NCI-H146 (cell line): ENCODE data around the gene TBL1Y.

Source experiments
- DNase-seq: peaks from one replicate; lab custom pipeline; 2025; lab: John Stamatoyannopoulos, UW

TBL1Y gene

DNA sequence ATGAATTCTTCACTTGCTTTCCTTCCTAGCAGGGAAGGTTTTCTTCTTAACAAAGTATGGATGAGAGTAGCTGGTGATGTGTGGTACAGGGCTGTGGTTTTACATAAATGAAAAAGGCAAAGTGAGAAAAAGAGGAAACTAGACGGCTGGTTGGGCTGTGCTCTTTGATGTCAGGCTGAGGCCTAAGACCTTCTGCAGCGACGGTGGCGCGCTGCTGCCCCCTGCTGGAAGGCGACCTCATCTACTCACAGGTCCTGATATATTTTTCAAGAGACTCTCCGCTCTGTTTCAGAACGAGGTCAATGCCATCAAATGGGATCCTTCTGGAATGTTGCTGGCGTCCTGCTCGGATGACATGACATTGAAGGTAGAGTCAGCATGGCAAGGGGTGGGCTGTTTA, 175.1 kb downstream of the TBL1Y start:
- DNase-seq, result no peak

DNA sequence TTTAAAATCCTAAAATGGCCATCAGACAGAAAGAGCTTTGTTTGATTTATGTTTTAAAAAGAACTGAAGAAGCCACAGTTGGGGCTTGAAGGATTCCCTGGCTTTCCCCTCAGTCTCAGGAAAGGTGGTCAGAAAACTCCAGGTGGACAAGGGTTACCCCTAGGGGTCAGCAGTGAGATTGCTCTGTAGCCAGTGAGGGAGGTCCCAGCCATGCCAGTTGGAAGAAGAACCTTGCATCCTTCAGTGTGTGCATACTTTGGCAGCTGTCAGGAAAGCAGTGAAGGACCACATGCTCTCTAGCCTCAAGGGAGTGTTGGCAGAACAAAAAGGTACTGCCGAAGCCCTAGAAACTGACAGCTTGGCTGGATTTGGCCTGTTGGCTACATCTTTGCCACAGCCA, 182.3 kb downstream of the TBL1Y start:
- DNase-seq, result no peak

DNA sequence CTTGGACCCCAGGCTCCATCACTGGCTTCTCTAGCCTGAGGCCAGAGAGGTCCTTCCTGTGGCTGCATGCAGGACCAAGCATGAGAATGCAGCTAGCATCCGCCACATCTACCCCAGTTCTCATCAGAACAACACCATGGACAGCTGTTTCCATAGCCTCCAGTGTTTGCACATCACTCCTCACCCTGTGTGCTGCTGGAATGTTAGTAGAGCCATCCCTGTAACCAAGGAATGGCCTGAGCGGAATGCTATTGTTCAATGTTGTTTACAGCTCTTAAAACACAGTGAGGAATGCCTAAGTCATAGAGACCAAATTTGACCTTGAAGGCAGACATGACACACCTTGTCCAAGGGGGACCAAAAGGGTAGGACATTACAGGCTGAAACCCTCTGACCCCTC, 183.9 kb downstream of the TBL1Y start:
- no peak for DNase-seq

DNA sequence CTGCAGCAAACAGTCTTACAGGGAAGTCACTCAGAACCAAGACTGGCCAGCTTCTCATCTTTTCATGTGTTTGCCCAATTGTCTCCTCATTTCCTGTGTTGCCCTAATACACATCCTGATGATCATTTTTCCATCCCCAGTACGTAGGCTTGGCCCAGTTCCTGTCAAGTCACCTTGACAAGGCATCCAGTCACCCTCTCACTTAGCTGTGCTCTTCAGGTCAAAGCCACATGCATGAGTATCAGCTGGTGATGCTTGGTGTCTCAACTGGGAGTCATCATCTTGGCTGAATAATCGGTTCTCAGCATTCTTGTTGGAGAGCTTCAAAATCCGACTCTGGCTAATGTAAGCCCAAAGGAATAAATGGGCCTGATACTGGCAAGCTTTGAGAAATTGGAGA, 186.5 kb downstream of the TBL1Y start:
- no peak for DNase-seq

DNA sequence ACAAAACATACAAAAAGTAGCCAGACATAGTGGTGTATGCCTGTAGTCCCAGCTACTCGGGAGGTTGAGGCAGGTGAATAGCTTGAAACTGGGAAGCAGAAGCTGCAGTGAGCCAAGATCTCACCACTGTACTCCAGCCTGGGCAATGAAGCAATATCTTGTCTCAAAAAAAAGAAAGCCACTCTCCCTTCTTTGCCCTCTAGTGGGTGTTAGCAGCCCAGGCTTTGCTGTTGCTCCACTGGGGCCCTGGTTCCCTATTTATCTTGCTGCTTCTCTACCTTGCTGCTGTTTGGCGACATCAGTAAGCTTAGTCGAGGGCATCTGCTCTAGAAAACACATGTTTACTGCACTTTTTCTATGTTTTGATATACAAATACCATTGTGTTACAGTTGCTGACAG, 189.2 kb downstream of the TBL1Y start:
- DNase-seq, result no peak

DNA sequence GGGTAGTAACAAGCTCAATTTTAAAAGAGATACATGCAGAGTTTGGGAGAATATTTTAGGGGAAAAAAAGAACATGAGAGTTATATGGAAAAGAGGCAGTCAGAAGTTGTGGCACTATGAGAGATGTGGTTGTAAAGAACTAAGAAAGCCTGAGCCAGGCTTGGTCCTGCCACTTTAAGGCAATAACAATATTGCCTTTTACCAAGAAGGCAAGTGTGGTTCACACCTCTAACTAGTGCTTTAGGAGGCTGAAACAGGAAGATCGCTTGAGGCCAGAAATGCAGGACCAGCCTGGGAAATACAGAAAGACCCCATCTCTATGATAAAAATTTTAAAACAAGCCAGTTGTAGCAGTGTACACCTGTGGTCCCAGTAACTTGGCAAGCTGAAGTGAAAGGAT, 192.2 kb downstream of the TBL1Y start:
- no peak for DNase-seq

DNA sequence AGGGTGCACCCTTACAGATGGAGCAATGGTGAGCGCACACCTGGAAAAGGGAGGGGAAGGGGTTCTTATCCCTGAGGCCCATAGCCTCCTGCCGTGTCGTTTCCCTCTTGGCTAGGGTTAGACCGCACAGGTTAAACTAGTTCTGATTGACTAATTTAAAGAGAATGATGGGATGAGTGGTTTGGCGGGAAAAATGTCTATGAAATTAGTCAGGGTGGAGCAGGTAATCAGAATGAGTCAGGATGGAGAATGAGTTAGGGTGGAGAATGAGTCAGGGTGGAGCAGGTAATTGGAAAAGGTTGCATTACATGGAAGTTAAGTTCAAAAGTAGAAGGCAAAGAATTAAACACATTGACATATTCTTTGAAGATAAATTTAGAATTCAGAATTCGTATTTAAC, 196.7 kb downstream of the TBL1Y start:
- DNase-seq, result no peak

DNA sequence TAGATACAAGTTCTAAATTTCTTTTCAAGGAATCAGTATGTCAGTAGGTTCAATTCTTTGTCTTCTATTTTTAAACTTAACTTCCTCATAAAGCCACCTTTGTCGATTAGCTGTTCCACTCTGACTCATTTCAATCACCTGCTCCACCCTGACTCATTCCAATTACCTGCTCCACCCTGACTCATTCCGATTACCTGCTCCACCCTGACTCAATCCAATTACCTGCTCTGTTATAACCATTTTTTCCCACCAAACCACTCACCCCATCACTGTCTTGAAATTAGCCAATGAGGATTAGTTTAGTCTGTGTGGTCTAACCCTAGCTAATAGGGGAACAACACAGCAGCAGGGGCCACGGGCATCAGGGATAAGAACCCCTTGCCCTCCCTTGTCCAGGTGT, 199.6 kb downstream of the TBL1Y start:
- DNase-seq, result no peak

DNA sequence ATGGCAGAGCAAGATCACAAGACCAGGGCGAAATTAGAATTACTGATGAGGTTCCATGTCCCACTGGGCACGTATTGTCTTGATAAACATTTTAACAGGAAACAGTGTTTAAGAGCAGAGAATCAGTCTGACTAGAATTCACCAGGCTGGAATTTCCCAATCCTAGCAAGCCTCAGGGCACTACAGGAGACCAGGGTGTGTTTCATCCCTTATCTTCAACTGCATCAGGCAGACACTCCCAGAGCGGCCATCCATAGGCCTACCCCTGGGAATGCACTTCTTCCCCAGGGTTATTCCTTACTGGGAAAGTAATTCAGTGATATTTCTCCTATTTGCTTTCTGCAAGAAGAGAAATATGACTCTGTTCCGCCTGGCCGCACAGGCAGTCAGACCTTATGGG, 205.4 kb downstream of the TBL1Y start:
- no peak for DNase-seq

DNA sequence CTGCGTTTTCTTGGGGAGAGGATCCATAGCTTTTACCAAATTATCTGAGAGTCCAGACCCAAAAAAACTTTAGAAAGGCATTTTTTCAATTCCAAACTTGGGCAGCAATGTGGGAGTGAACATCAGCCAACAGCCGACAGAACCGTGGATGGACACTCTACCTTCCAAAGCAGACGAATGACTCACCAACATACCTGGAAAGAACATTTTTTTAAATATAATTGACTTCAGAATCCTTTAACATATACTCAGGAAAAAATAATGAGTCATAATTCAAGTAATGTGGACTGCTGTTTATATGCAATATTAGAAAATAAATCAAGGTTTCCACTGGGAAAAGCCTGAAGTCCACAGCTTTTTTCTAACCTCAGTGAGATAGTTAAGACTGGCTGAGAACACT, 211.7 kb downstream of the TBL1Y start:
- DNase-seq, result no peak

DNA sequence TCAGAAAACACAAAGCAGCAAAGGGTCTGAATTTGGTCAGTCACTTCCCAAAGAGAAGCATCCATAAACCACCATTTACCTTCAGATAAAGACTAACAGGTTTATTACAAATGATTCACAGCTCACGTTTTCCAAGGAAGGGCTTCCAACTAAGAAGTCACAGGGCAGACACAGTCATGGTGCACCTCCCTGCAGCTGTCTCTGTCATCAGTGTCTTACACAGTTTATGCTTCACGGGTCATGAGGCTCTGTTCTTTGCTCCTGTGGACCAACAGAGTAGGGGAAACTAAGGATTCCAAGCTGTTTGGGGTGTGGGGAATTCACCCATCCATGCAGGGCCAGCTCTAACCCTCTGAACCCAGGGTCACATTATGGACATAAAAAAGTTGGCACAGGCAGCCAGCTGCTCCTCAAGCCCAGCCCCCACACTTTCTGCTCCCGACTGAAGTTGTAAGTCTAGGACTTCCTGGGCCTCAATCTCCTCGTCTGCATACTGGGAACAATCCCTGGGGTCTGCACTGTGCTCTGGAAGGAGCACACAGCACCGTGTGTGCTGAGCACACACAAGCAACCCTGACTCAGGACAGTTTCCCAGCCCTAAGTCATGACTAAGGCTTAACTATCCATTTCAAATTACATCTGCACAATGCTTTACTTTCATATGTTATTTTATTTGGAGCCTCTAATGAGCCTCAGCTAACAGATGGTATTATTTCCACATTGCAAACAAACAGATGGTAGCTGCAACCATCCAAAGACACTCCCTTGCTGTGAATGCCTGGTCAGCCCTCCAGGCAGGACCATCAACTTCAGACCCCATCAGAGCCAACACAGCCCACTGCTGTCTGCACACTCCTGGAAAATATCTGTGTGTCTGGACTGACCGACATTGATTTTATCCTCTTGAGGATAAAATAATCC, 214.9 kb downstream of the TBL1Y start:
- DNase-seq, result no peak

DNA sequence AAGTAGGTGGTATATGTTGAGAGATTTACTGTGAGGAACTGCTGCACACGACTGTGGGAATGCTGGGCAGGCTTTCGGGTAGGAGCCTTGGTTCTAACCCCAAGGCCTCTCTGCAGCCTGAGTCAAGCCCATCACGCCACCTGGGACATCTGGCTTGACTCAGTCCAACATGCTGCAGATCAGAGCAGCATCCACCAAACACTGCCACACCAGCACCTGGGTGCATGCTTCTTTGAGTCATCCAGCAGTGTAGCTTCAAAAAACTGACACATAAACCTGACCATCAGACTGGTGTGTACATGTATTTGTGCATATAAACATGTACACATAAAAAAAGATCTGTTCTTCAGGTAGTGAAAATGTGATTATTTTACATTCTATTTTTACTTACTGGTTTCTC, 217.7 kb downstream of the TBL1Y start:
- DNase-seq, result no peak
